HL-60/S4 (cell line): ENCODE data around the gene CRPPA.
"Not testable (repeated sequence)": the region's sequence is repeated elsewhere in the genome, so short reads cannot be mapped to it uniquely, and the experiment has no call there.

Source experiments
- in situ Hi-C: fragments of 300-500 bp; cut with MboI; formaldehyde crosslinking; loops from 2 replicates; pipeline ENCODE4 v1.14.3; 2022; ENCODE audit warnings: low sequenced_read_pairs

Gene CRPPA

DNA sequence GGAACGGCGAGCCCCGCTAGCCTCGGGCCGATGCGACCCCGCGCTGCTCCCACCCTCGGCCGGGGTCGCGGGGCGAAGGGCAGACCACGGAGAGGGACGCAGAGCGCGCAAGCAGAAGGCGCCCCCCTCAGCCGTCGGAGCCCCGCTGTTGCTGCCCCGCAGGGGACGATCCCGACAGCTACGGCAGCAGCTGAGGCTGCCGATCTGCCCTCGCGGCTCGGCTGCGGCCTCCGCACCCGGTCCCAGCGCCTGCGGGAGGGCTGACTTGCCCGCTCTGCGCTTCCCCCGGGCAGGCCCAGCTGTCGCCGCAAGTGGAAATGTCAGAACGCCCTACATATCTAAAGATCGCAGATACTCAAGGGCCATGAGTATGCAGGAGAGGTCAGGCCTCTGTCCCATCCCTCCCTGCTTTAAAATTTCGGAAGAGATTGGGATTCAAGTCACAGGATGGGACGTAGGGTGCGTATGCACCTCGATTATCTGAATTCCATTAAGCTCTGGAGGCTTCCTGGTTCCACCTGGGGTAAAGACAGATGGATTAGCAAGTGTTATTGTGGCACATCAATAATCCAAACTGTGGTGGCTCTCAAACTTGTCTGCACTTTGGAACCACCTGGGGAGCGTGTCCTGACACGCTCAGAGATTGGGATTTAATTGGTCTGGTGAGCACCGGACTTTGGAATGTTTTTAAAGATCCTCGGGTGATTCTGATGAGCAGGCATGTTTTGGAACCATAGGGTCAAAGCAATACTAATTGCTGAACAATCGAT lies at the start of gene CRPPA:
CRPPA (minus strand) TSS at position 206 of the 770 bp plus-strand sequence. CDS start 216 bp downstream, outside the sequence.
- in situ Hi-C loops, result no loop called here

DNA sequence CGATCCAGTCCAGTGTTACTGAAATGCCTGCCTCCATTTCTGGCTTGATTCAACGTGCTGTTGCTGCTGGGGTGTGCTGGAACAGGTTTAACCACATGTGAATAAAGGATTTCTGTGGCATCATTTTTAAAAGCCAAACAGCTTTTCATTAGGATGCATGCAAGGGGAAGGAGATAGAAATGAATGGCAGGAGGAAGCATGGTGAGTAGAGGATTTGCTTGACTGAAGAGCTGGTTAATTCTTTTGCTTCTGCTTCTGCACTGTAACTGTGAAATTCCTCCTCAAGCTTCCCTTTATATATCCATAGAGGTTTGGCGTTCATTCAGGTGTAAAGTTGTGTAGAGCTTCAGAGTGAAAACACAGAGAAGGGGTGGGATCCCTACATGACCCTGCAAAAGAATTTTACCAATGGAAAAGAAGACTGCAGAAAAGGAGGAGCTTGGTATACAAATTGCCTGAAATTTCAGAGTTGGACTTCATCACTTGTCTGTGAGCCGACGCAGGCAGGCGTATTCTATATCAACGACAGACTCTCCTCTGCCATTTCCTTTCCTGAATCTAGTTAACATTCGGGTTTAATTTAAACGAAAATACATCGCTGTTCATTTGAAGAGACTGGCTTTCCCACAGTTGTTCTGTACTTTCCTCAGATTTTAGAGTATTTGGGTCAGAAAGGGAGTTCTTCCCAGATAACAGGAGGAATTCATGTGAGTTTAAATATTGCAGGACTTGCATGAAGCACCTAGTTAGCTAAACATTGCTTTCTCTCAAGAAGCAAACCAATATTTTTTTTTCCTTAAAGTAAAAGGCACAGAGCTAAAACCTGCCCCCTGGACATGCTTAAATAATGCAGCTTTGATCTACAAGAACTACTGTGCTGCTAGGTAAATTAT lies 44.4 kb upstream of the CRPPA start, which contains the start of gene SOSTDC1:
SOSTDC1 (minus strand) TSS at position 270 of the 893 bp plus-strand sequence; CDS start at position 200, 70 bp downstream.
- in situ Hi-C loops, result no loop called here

DNA sequence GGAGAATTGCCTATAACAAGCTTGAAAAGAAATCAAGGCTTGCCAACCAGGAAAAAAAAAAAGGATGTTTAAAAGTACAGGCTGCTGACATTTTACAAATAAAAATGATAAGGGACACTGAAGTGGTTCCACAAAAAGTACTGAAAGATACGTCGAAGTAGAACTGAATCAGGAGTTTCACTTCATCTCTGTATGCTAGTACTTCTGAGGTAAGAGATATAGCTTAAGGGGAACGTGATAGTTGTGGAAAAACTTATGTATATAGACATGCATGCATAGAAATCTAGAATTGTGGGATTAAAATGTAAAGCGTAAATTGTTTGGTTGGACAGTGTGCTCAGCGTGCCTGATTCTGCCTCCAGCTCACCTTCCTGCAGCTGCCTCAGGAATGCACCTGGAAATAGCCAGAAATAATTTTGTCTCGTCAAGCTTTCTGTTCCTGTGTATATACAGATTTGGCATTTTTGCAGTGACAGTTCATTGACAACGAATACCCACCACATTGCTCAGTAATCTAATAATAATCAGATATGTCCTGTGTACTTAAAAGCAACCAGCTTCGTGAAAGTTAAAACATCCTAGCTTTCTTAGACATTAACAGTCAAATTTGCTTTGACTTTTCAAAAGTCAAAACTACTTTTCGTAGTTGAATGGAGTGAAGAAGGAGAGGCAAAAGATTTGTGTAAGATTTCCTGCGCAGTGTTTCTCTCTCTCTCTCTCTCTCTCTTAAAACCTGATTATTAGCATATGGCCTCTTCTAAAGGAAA lies 42.8 kb upstream of the CRPPA start:
- in situ Hi-C loops, result no loop called here

DNA sequence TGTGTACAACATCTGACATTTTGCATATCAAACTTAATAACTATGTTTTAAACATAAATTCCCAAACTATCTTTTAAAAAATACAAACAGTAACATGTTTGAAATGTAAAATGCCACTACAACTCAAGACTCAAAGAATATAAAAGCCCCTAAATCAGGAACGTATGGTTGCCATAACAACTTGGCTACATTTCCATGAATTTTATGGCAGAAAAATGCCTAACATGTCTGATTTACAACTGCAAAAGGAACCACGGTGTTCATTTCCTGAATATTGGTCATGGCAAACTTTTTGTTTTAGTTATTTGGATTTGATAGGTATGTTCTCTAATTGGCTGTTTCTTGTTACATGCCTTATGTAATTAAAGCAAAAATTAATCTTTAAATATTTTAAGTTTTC lies 42.2 kb upstream of the CRPPA start:
- in situ Hi-C loops, result no loop called here

DNA sequence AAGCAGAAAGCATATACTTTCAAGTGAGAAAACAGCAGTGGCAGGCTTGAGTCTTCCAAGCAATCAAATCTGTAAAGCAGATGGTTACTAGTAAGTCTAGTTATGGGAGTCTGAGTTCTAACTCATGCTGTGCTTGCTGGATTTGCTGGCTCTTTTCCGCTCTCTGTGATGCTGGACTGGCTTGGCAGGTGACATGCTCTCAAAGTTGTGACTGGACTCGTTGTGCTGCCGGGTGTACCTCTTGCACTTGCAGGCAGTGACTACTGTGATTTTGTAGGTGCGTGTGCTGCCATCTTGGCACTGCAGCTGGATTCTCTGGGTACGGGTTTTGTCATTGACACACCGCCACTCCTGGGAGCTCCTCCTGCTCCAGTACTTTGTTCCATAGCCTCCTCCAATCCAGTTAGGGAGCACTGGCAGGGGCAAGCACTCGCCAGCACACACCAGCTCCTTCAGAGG lies 41.1 kb upstream of the CRPPA start:
- in situ Hi-C loops, result no loop called here

DNA sequence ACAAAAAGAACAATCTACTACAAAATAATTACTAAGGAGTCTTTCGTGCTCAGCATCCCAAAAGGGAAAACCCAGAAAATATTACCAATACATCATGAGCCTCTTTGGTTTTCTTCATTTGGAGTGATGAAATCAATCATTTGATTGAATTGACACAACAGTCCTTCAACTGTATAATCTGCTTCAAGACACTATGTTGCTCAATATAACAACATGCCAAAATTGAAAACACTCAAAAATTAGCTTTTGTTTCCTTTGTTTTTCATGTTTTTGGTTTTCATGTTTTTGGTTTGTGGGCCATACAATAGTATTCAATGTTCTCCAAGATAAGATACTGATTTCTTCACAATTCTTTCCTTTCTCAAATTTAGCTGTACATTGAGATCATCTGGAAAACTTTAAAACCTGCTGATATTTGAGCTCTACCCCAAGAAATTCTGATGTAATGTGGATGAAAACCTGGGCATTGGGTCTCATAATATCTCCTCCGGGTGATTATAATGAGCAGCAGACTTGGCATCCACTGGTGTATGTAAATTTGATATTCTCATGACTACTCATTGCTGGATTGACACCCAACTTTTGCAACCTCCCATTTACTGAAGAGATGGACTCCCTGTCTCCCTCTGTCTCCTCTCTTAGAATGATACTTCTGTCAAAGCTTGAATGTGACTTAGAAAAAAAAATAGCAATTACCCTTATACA lies 39.6 kb upstream of the CRPPA start:
- in situ Hi-C loops, result no loop called here

DNA sequence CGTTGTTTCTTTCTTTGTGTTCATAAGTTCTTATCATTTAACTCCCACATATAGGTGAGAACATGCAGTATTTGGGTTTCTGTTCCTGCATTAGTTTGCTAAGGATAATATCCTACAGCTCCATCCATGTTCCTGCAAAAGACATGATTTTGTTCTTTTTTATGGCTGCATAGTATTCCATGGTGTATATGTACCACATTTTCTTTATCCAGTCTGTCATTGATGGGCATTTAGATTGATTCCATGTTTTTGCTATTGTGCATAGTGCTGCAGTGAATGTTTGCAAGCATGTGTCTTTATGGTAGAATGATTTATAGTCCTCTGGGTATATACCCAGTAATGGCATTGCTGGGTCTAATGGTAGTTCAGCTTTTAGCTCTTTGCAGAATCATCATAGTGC lies 35.0 kb upstream of the CRPPA start:
- in situ Hi-C loops, result not testable (repeated sequence)

DNA sequence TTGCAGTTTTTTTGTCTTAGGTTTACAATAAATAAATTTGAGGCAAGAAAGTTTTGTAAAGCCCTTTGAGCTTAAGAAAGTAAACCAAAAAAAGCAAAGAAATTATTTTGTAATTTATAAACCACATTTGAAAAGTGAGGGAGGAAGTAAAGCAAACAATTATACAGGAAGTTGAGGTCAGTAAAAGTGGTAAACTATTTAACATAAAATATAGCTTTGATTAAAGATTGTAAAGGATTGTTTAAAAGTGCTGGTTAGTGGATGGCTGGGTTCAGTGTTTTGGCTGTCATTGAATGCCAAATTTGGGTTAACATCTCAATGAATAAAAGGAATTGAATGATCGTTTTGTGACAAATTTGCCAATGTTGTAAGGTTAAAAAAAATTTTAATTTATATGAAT lies 34.3 kb upstream of the CRPPA start:
- in situ Hi-C loops, result no loop called here

DNA sequence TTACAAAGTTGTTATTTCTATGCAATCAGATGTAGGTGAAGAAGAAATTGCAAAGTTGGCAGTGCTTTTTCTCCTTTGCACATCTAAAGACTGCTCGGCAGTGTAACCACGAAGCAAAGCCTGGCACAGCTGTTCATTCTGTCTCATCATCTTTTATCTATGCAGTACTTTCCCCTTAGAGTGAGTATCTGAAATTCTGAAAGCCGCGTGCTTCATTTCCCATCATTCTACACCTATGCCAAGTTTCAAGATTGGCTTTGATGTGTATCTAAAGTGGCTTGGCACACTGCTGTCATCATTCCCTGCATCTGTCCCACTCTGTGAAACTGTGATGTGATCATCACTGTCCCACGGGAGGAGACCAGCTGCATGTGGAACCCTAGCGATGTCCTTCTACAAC lies 29.0 kb upstream of the CRPPA start:
- in situ Hi-C loops, result no loop called here

DNA sequence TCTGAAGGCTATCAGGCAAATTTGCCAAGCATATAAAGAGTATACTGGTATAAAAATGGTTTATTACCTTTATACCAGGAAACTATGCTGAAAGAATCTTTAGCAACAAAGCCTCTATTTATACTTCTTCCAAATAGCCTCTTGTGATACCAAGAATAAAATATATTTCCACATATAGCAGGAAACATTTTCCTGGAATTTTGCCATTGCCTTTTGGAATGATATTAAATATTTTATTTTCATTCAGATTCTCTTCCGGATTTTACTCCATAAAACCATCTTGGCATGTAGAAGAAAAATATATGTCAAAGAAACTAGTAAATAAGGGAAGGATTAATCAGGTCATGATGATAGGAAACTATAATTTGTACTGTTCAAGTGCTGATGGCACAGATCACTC lies 26.5 kb upstream of the CRPPA start:
- in situ Hi-C loops, result no loop called here

DNA sequence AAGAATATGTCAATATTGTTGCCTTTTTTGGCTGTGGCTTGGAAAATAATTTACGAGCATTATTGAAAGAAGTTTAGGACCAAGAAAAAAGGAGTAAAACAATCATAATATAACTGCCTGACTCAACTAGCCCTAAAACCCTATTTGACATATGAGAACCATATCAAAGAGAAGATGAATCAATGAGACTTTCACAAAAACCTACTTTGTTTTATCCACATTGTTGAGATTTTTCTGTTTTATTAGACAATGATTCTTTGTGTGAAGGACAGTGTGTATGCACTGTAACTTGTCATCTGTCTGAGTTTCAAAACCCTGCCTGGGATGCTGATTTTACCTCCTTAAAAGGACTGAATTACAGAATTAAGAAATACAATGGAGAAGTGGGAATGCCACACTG lies 25.2 kb upstream of the CRPPA start:
- in situ Hi-C loops, result no loop called here

DNA sequence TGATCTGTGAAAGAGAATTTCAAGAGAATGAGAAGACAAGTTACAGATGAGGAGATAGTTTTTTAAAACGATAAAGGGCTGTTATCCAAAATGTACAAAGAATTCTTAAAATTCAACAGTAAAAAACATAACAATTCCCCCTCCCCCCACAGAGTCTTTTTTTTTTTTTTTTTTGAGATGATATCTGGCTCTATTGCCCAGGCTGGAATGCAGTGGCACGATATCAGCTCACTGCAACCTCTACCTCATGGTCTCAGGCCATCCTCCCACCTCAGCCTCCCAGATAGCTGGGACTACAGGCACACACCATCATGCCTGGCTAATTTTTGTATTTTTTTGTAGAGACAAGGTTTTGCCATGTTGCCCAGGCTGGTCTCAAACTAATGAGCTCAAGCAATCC lies 22.5 kb upstream of the CRPPA start:
- in situ Hi-C loops, result not testable (repeated sequence)

DNA sequence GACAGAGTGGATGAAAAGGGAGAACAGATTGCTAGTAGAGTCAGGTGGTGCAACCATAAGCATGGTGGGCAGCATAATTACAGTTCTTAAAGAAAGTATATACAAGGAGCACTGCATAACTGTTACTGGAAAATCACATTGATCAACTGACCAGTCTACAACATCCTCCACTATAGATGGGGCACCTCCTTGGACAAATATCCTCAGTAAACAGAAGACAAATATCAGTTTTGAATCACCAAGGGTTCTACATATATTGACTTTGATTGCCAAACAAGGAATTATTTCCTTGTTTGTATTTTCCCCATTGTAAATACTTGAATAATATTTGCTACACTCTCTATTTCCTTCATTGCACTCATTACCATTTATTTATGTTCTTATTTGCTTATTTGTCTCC lies 17.6 kb upstream of the CRPPA start:
- in situ Hi-C loops, result no loop called here

DNA sequence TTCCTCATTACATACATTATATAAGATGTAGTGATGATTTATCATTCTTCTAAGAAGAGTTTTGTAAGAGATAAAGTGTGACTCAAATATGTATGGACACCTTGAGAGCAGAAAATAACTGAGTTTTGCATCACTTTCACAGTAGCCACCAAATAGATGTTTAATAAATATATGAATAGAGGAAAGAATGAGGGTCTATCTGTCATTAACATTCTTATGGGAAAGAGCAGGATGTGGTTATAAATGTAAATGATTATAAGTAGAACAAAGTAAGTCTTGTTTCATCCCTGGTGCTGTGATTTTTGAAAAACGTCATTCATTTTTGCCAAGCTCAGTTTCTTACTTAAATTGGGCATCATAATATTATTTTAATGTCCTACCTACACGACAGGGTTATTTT lies 15.0 kb upstream of the CRPPA start:
- in situ Hi-C loops, result no loop called here

DNA sequence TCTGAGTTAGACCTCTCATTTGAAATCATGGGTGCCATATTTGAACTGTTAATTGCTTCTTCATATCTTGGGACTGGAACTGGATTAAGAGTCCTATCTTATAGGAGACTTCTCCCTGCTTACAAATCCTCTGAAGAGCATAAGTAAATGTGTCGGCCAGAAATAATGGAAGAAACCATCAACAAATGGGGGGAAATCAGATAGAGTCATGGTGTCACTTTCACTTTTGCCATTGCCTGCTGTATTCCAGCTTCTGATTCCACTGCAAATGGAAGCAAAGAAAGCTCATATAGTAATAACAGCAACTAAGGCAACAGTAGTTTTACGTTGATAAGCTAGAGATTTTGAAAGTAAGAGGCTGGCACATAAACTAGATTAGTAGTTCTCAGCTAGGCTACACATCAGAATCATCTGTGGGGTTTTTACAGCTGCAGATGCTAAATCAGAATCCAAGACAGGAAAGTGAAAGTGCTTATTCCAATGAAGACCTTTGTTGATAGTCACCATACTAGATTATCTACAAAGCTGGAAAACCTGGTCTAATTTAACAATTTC lies 12.3 kb upstream of the CRPPA start:
- in situ Hi-C loops, result no loop called here

DNA sequence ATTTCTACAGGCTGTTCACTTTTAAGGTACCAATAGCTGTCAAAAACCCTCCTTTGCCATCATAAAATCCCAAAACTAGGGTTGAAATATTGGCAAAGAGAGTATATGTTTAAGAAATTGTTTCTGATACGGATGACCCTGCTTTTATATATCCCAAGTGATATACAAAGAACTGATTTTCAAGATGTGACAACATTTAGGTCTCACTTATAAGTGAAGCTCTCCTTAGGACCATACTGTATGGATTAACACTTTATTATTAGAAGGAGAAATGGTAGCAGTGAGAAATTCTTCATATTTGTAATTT lies 11.0 kb upstream of the CRPPA start:
- in situ Hi-C loops, result no loop called here

DNA sequence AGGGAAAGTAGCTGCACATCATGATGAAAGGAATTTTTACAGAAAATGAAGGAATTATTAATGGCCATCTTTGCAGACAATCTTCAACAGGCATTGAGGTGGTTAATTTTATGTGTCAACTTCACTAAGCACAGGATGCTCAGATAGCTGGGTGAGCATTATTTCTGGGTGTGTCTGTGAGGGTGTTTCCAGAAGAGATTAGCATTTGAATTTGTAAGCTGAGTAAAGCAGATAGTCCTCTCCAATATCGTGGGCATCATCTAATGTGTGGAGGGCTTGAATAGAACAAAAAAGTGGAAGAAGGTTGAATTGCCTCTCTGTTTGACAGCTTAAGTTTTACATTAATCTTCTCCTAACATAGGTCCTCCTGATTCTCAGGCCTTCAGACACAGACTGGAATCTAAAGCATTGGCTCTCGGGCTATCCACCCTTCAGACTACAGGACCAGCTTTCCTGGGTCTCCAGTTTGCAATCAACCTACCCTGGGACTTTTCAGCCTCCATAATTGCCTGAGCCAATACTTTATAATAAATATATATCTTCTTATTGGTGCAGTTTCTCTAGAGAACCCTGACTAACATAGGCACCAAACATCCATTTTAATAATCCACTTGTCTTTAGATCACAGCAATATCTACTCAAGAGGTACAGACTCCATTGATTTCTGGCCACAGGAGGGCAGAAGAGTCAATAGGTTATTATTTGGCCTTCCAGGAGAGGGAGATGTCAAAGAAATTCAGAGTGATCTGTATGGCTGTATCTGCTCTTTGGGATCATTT lies 10.5 kb upstream of the CRPPA start:
- in situ Hi-C loops, result no loop called here

DNA sequence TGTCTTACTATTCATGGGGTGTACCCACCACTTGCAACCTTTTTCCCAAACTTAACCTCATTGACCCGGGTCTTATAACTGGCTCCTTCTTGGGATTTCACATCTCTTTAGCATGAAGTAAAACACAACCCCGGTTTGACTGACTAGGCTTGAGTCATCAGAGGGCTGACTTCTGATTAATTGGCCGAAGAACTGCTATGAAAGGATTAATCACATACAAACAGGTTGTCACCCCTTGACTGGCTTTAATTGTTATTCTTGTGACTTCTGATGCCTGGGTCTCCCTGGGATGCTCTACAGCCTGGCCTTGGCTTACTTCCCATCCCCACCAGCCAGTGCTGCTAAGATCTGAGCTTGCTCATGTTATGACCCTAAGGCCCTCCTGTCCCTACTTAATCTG lies 8.8 kb upstream of the CRPPA start:
- in situ Hi-C loops, result no loop called here

DNA sequence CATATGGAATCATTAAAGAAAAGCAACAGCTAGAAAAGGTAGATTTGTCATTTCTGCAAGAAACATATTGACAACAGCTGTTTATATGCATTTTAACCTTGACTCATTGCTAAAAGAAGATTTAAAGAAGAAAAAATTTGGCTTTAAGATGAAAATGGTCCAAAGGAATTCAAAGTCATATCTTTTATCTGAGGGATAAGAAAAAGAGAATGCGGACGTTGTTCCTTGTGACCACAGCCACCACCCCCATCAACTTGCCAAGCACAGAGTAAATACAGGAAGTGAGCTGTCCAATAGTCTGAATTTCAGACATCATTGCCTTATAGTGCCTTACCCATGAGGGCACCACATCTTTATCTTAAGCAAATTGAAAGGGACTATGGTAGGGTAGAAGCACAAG lies 7.3 kb upstream of the CRPPA start:
- in situ Hi-C loops, result no loop called here

DNA sequence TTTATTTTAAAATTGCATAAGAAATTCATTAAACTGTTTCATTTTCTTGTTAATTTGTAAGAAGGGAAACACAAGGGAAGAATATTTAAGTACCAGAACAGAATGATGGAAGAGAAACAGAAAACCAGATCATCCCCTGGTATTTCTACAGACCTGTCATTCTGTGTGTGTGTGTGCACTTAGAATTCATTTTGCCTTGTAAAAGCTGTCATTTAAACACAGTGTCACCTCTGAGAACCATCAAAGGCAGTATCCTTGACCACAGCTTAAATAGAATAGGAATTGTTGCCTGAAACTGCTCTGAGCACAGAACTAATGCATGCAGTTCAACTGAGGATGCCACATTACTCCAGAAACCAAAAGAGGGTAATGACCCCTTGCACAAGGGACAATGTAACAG lies 6.8 kb upstream of the CRPPA start:
- in situ Hi-C loops, result no loop called here
